Cardiac fibroblast (primary cell): ENCODE results near the gene NYAP2.

Experiments
- DNase-seq, 2 donors: peaks; one replicate each; pipeline versions ENCODE4 v3.0.0 to v3.0.0-alpha.2; 2010; ENCODE audit warnings: low read depth in 2 of 2
- H3K4me3 ChIP-seq, 2 donors: replicated peaks in 1 of 2; 1 replicate in 1 of 2; 2 replicates in 1 of 2; pipeline ENCODE4 v1.5.1; 2011; ENCODE audit warnings: low read depth in 2 of 2, low read length in 2 of 2, mild to moderate bottlenecking in 2 of 2, moderate library complexity in 1 of 2
- TF ChIP-seq, protein P1 (sequence below): IDR thresholded peaks from one replicate; pipeline ENCODE4 v1.5.1; 2011; ENCODE audit warnings: low read depth, mild to moderate bottlenecking, low read length, inconsistent platforms

The NYAP2 gene

DNA sequence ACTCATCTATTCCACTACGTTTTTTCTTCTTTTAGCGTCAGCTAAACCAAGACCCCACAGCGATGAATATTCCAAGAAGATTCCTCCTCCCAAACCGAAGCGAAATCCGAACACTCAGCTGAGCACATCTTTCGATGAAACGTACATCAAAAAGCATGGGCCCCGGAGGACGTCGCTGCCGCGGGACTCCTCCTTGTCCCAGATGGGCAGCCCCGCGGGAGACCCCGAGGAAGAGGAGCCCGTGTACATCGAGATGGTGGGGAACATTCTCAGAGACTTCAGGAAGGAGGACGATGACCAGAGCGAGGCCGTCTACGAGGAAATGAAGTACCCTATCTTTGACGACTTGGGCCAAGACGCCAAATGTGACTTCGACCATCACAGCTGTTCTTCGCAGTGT, 182.4 kb downstream of the NYAP2 start:
- H3K4me3 ChIP-seq, result no peak overlapping the region
- DNase-seq, result no peak
- TF ChIP-seq, protein P1, sequence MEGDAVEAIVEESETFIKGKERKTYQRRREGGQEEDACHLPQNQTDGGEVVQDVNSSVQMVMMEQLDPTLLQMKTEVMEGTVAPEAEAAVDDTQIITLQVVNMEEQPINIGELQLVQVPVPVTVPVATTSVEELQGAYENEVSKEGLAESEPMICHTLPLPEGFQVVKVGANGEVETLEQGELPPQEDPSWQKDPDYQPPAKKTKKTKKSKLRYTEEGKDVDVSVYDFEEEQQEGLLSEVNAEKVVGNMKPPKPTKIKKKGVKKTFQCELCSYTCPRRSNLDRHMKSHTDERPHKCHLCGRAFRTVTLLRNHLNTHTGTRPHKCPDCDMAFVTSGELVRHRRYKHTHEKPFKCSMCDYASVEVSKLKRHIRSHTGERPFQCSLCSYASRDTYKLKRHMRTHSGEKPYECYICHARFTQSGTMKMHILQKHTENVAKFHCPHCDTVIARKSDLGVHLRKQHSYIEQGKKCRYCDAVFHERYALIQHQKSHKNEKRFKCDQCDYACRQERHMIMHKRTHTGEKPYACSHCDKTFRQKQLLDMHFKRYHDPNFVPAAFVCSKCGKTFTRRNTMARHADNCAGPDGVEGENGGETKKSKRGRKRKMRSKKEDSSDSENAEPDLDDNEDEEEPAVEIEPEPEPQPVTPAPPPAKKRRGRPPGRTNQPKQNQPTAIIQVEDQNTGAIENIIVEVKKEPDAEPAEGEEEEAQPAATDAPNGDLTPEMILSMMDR, result no peak

- no peak for DNase-seq
- TF ChIP-seq, protein P1, result no peak
- H3K4me3 ChIP-seq, result no peak overlapping the region
Measured at GRCh38 chr2:225582355-225583116, 183.0 kb downstream of the NYAP2 start.

DNA sequence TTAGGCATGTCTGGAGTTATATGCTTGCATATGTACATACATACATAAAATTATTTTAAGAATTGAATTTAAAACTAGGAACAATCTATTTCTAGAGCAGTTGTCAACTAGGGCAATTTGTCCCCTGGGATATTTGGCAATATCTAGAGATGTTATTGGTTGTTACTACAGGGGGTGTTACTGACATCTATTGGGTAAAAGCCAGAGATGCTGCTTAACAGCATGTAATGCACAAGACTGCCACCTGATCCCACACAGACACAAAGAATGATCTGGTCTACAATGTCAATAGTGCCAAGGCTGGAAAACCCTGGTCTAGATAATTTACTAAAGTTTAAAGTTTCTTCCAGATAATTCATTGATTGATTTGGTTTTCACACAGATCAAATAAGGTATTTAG, 185.3 kb downstream of the NYAP2 start:
- H3K4me3 ChIP-seq, result no peak overlapping the region
- TF ChIP-seq, protein P1, result no peak
- DNase-seq, result no peak

DNA sequence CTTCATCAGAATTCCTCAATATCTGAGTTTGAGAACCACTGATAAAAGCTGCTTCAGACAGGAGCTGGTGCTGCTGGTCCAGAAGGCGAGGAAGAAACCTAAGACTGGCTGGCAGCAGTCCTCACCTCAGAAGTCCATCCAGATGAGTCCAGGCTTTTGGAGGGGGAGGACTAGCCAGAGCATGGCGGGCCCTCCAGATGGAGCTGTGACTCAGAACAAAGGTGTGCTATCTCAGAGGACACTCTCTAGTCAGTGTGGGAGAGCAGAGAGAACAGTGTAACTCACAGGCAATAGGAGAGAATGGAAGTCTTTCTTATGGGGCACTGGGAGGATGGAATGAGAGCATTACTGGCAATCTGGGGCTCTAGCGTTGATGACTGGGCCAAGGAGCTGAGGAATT, 191.4 kb downstream of the NYAP2 start:
- no peak for DNase-seq
- TF ChIP-seq, protein P1, result no peak
- H3K4me3 ChIP-seq, result no peak overlapping the region

DNA sequence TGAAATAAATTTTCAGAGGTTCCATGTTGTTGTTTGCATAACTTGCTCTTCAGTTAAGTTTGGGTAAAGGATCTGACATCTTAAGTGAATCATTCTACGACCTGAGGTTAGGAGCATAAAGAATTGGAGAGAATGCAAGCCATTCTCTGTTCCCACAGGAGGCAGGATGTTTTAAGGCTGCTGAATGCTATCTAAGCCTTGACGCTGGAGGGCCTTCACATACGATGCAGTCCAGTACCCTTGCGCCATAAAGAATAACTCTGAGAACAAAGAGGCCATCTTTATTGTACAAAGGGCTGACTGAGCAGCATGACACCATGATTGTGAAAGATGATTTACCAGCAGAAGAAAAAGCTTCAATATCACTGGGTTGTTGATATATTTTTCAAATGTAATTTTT, 198.4 kb downstream of the NYAP2 start:
- no peak overlapping the region for H3K4me3 ChIP-seq
- TF ChIP-seq, protein P1, result no peak
- DNase-seq, result peak in 1 of 2 donors; percentile 18

DNA sequence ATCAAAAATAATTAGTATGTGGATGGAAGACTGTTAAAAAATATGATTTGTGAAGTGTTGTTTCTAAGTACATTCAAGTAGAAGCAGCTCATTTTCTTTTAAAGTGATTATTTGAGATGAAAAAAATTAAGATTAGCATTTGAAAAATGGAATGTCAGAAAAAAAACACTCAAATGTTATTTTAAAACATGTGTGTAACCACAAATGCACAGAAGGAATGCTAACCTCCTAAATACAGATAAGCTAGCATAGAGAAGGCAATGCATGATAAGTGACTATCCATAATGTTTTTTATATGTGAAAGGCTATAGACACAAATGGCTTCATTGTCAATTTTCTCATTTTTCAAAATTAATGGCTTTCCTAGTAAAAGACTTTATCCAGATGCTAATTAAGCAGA, 198.9 kb downstream of the NYAP2 start:
- DNase-seq, result peak in 1 of 2 donors; percentile 5
- H3K4me3 ChIP-seq, result no peak overlapping the region
- TF ChIP-seq, protein P1, result no peak

- TF ChIP-seq, protein P1, result no peak
- H3K4me3 ChIP-seq, result no peak overlapping the region
- peak in 1 of 2 donors; percentile 63 for DNase-seq
Measured at GRCh38 chr2:225598897-225599296, 199.4 kb downstream of the NYAP2 start.
